22Rv1 (cell line): ENCODE measurements around the gene NELFE.

Source experiments
- CTCF ChIP-seq: fragments of 450-650 bp; IDR thresholded peaks from 2 replicates; pipeline ENCODE4 v1.5.1; 2017; ENCODE audit warnings: mild to moderate bottlenecking
- ZFX ChIP-seq: fragments of 450-650 bp; IDR thresholded peaks from 2 replicates; pipeline ENCODE4 v1.6.1; 2017; ENCODE audit warnings: antibody characterized with exemption, borderline replicate concordance

GRCh38 chr6:31945154-31945506, 13.6 kb downstream of the NELFE start:
- TF ChIP-seq CTCF = no peak
- TF ChIP-seq ZFX = no peak
